Heart left ventricle (tissue), 13 donors: ENCODE results near the gene MRC2.

Source experiments
- POLR2A ChIP-seq, 2 donors: fragments of 450-650 bp; IDR thresholded peaks; one replicate each; pipeline ENCODE4 v1.6.1; 2017; ENCODE audit warnings: antibody characterized with exemption in 2 of 2, mild to moderate bottlenecking in 2 of 2, moderate library complexity in 2 of 2
- TF ChIP-seq, protein P1 (sequence below), 12 donors: fragments of 200-600 bp; sonication (generic) in 4 of 12; IDR thresholded peaks; one replicate each; pipeline versions ENCODE4 v1.5.0 to v1.8.0; 2018 to 2022; ENCODE audit warnings: antibody characterized with exemption in 12 of 12, mild to moderate bottlenecking in 5 of 12
- donor health status: ischemic (EF 13 %, LVEDD 7.1; RV severe dilation, severe dysfunction).
- donor health status: DM: no; HTN: yes; CAD: no.
- donor health status: DM: no; HTN: no; CAD: no.
- donor health status: ischemic (EF 25% LVEDD 6.9; RV normal size, moderate dysfunction).
- donor health status: ischemic (EF 25% LVEDD 5.7; RV mildly dilated, moderate dysfunction).
- donor health status: ischemic (EF 35%, LVEDD 5.7; RV mildly dilated, moderate dysfunction).
- donor health status: nonischemic (EF 11% LVEDD 7.7; RV severe dilation, severe dysfunction).
- donor health status: DM: yes; HTN: yes; CAD: no.
- donor health status: PGD.
- donor health status: ischemic (EF 29% LVEDD 5.4; RV normal size, mild dysfunction).
- donor health status: nonischemic (EF 23%, LVEDD 6.1; RV moderate dilation, normal function).

DNA sequence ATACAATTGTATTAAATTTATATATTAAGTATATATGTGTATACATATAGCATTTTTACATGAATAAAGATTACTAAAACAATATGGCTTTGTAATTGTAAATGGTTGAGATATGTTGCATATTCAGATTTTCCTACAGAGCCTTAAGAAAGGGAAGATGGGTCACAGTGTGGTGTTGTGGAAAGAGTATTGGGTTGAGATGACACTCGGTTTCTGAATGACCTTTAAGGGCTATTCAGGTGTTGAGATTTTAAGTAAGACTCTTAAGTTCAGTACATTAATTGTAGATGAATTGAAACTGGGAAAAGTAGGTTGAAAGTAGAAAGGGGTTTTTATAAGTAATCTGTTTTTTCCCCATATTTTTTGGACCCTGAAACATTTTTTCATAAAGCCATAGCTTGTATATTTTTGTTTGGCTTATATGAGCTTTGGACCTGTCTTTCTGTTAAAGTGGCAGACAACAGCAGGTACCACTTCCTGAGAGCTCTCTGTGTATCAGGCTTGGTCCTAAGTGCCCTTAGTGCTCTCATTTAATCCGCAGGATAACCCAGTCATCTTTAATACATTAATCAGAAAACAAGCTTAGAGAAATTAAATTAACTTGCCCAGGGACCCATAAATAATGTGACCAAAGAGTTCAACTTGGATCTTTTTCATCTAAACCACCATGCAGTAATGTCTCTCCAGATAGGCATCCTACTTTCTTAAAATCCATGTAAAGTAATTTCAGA lies 48.5 kb upstream of the MRC2 start:
- TF ChIP-seq, protein P1, sequence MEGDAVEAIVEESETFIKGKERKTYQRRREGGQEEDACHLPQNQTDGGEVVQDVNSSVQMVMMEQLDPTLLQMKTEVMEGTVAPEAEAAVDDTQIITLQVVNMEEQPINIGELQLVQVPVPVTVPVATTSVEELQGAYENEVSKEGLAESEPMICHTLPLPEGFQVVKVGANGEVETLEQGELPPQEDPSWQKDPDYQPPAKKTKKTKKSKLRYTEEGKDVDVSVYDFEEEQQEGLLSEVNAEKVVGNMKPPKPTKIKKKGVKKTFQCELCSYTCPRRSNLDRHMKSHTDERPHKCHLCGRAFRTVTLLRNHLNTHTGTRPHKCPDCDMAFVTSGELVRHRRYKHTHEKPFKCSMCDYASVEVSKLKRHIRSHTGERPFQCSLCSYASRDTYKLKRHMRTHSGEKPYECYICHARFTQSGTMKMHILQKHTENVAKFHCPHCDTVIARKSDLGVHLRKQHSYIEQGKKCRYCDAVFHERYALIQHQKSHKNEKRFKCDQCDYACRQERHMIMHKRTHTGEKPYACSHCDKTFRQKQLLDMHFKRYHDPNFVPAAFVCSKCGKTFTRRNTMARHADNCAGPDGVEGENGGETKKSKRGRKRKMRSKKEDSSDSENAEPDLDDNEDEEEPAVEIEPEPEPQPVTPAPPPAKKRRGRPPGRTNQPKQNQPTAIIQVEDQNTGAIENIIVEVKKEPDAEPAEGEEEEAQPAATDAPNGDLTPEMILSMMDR (IDR thresholded peaks at IDR 0.05), result no peak
- no peak for TF ChIP-seq POLR2A (IDR thresholded peaks at IDR 0.05)
